HepG2 (cell line): ENCODE measurements around the gene GTF2A1.

Experiments
- EZH2 ChIP-seq: conservative IDR thresholded peaks from 2 replicates; pipeline ENCODE4 v1.6.1; 2012; ENCODE audit warnings: mild to moderate bottlenecking, low read depth, low read length, moderate library complexity
- POLR2AphosphoS2 ChIP-seq: IDR thresholded peaks from 2 replicates; pipeline ENCODE4 v1.6.1; 2011; ENCODE audit warnings: low read depth, low read length, improper control_type of control experiment
- SALL1 ChIP-seq: sonication (generic); formaldehyde crosslinking; IDR thresholded peaks from 2 replicates; pipeline ENCODE4 v1.8.0; 2022; ENCODE audit warnings: mild to moderate bottlenecking, missing genetic modification reagents
- SIN3A ChIP-seq: IDR thresholded peaks from 2 replicates; pipeline ENCODE4 v1.6.1; 2011; ENCODE audit warnings: low read depth, mild to moderate bottlenecking, control low read depth, low read length, borderline replicate concordance
- SP1 ChIP-seq, 2 experiments: fragments of 450-650 bp in 1 of 2; sonication (generic) in 1 of 2; formaldehyde crosslinking in 1 of 2; IDR thresholded peaks; 2 replicates each; pipeline versions ENCODE4 v1.4.0 to v1.6.1; 2016 to 2020; ENCODE audit warnings: missing genetic modification reagents in 1 of 2
- TOE1 ChIP-seq: sonication (generic); formaldehyde crosslinking; IDR thresholded peaks from 2 replicates; pipeline ENCODE4 v1.4.0; 2020; ENCODE audit warnings: mild to moderate bottlenecking, missing genetic modification reagents
- YY1 ChIP-seq: IDR thresholded peaks from 2 replicates; pipeline ENCODE4 v1.6.1; 2011; ENCODE audit warnings: low read length, low read depth, moderate library complexity, mild to moderate bottlenecking; ENCODE audit not compliant: insufficient read depth, insufficient replicate concordance
- ZNF12 ChIP-seq: sonication (generic); formaldehyde crosslinking; IDR thresholded peaks from 2 replicates; pipeline ENCODE4 v1.5.0; 2020; ENCODE audit warnings: missing genetic modification reagents
- ZNF253 ChIP-seq: sonication (generic); formaldehyde crosslinking; IDR thresholded peaks from 2 replicates; pipeline ENCODE4 v1.8.0; 2022; ENCODE audit warnings: mild to moderate bottlenecking, missing genetic modification reagents, borderline replicate concordance
- ZNF883 ChIP-seq: sonication (generic); formaldehyde crosslinking; IDR thresholded peaks from 2 replicates; pipeline ENCODE4 v1.5.1; 2020; ENCODE audit warnings: mild to moderate bottlenecking, missing genetic modification reagents; ENCODE audit errors: not compliant biosample characterization
- TF ChIP-seq, protein P1 (sequence below): sonication (generic); formaldehyde crosslinking; IDR thresholded peaks from 2 replicates; pipeline ENCODE4 v1.5.0; 2020; ENCODE audit warnings: mild to moderate bottlenecking, missing genetic modification reagents, moderate library complexity
- TF ChIP-seq, protein P2 (sequence below): sonication (generic); formaldehyde crosslinking; IDR thresholded peaks from 2 replicates; pipeline ENCODE4 v1.4.0; 2020; ENCODE audit warnings: missing genetic modification reagents

DNA sequence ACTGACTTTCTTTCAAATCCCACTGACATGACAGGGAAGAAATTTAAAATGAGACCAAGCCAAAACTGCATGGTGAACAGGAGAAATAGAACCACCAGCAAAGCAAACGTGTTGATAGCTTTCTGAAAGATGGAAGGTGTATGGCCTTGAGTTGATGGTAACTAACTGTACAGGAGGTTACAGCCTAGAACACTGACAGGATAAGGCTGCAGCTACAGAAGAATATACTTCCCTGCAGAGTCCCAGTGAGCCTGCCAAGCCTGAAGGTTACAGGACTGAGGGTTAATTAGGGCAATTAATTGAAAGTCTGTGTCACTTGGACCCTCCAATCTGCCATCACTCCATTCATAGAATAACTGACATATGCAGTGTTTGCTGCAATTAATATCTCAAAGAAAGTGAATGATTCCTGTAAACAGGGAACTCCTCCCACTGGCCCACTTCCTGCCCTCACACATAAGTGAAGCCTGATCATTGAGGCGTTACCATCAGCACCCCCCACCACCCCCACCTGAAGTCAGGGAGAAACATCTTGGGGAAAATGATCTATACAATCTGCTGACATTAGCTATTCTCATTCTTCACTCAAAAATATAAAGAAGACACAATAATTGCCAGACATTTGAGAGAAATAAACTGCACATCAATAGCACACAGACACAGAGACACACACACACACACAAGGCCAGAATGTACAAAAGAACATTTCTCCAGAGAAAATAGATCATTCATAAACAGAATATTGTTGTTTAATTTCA is 73.4 kb downstream of the GTF2A1 start:
- TF ChIP-seq TOE1 (CRISPR knock-in tag): no peak
- TF ChIP-seq SP1 (IDR thresholded peaks at IDR 0.05): no peak
- no peak for TF ChIP-seq SP1 (CRISPR knock-in tag; IDR thresholded peaks at IDR 0.05)
- TF ChIP-seq, protein P1, sequence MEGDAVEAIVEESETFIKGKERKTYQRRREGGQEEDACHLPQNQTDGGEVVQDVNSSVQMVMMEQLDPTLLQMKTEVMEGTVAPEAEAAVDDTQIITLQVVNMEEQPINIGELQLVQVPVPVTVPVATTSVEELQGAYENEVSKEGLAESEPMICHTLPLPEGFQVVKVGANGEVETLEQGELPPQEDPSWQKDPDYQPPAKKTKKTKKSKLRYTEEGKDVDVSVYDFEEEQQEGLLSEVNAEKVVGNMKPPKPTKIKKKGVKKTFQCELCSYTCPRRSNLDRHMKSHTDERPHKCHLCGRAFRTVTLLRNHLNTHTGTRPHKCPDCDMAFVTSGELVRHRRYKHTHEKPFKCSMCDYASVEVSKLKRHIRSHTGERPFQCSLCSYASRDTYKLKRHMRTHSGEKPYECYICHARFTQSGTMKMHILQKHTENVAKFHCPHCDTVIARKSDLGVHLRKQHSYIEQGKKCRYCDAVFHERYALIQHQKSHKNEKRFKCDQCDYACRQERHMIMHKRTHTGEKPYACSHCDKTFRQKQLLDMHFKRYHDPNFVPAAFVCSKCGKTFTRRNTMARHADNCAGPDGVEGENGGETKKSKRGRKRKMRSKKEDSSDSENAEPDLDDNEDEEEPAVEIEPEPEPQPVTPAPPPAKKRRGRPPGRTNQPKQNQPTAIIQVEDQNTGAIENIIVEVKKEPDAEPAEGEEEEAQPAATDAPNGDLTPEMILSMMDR (CRISPR knock-in tag): no peak
- no peak for TF ChIP-seq ZNF883
- TF ChIP-seq SIN3A: no peak
- TF ChIP-seq, protein P2, sequence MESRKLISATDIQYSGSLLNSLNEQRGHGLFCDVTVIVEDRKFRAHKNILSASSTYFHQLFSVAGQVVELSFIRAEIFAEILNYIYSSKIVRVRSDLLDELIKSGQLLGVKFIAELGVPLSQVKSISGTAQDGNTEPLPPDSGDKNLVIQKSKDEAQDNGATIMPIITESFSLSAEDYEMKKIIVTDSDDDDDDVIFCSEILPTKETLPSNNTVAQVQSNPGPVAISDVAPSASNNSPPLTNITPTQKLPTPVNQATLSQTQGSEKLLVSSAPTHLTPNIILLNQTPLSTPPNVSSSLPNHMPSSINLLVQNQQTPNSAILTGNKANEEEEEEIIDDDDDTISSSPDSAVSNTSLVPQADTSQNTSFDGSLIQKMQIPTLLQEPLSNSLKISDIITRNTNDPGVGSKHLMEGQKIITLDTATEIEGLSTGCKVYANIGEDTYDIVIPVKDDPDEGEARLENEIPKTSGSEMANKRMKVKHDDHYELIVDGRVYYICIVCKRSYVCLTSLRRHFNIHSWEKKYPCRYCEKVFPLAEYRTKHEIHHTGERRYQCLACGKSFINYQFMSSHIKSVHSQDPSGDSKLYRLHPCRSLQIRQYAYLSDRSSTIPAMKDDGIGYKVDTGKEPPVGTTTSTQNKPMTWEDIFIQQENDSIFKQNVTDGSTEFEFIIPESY: no peak
- no peak for TF ChIP-seq EZH2
- TF ChIP-seq ZNF253: no peak
- no peak for TF ChIP-seq SALL1
- TF ChIP-seq ZNF12 (CRISPR knock-in tag): no peak
- TF ChIP-seq POLR2AphosphoS2: no peak
- TF ChIP-seq YY1: no peak
